GM19328 (cell line): ENCODE measurements around the gene RENBP.
"Not testable (repeated sequence)": the region's sequence is repeated elsewhere in the genome, so short reads cannot be mapped to it uniquely, and the experiment has no call there.

Experiments used
- ATAC-seq: cut with Tn5 transposase; IDR thresholded peaks from one replicate; pipeline ENCODE4 v1.9.1; 2021; ENCODE audit warnings: mild to moderate bottlenecking, moderate library complexity; ENCODE audit not compliant: unreplicated experiment

RENBP gene

GRCh38 chrX:153944140-153944799 is at the start of gene RENBP:
TSS of gene RENBP (minus strand) at chrX:153944643. CDS start at chrX:153944610, 33 bp downstream.
- no peak for ATAC-seq

GRCh38 chrX:153993978-153994377 is 49.5 kb upstream of the RENBP start:
- no peak for ATAC-seq

DNA sequence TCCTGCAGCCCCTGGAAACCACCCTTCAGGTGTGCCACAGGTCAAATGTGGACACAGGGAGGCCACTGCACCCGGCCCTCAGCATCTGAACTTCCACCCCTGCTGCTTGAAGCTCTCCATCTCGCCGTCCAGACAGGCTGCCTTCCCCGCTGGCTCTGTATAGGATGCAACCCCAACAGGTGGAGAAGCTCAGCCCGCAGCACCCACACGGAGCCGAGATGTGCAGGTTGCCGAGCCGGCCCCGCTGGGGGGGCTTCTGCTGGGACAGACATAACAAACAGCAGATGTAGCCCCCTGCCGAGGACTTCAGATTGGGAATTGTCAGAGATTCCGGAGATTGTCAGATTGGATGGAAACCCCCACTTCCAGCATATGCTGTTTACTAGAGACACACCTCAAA is 48.6 kb upstream of the RENBP start:
- ATAC-seq: no peak

GRCh38 chrX:153992180-153992579 is 47.7 kb upstream of the RENBP start:
- no peak for ATAC-seq

DNA sequence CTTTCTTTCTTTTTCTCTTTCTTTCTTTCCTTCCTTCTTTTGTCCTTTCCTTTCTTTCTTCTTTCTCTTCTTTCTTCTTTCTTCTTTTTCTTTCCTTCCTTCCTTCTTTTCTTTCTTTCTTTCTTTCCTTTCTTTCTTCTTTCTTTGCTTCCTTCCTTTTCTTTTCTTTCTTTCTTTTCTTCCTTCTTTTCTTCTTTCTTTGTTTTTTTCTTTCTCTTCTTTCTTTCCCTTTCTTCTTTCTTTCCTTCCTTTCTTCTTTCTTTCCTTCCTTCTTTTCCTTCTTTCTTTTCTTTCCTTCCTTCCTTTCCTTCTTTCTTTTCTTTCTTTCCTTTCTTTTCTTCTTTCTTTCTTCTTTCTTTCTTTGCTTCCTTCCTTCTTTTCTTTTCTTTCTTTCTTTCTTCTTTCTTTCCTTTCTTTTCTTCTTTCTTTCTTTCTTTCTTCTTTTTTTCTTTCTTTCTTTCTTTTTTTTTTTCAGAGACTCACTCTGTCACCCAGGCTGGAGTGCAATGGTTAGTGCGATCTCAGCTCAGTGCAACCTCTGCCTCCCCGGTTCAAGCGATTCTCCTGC is 46.7 kb upstream of the RENBP start:
- ATAC-seq: no peak

- ATAC-seq: no peak
These were observed 45.7 kb upstream of the RENBP start for GRCh38 chrX:153989973-153990655.

GRCh38 chrX:153988493-153988892 is 44.0 kb upstream of the RENBP start:
- no peak for ATAC-seq

DNA sequence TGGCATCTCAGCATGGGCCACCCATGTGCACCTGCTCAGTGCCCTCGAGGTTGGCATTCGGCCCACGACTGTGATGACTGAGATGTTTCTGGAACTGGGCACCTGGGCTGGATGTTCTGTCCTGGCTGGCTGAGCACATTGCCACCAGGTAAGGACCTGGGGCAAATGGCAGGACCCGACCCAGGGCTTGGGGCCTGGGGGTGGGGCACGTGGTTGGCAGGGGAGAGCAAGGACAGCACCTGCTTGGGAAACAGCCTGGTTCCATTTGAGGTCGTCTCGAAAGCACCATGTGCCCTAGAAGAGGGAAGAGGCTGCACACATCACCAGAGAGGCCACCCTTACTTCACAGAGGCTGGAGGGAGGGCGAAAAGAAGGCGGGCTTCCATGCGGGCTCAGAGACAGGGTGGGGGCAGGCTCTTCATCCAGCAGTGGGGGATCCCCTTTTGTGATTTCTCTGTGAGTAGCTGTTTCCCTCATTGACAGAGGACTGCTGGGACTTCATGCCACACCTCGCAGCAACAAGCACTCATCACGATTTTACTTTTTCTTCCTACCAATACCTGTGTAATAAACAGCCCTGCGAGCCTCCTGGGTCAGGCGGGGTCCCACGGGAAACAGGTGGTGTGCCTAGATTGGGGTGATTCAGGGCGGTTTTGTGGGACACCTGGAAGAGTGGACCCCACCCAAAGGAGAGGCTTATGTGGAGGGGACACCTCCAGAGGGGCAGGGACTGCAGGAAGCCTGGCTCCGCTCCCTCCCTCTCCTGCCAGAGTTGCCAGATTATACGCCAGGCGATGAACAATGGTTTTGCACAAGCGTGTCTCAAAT is 40.1 kb upstream of the RENBP start:
- ATAC-seq: no peak

DNA sequence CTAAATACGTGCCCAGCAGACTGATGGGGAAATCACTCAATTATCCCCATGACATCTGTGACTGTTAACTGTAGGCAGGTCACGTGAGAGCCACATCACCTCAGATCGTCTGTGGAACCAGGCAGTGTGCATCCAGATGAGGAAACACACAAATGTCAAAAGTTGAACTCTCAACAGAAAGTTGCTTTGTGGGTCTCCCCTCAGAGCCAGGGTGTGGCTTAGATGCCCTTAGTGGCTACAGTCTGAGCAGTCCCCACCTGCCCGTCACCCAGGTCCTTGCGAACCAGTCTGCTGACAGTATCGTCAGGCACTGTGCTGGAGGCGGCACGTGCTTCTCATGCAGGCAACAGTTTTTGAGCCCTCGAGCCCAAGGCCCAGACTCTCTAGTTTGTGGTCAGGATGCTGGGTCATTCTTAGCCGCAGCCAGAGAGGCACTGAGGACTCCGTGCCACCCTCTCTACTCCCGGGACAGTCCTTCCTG is 38.9 kb upstream of the RENBP start:
- no peak for ATAC-seq

DNA sequence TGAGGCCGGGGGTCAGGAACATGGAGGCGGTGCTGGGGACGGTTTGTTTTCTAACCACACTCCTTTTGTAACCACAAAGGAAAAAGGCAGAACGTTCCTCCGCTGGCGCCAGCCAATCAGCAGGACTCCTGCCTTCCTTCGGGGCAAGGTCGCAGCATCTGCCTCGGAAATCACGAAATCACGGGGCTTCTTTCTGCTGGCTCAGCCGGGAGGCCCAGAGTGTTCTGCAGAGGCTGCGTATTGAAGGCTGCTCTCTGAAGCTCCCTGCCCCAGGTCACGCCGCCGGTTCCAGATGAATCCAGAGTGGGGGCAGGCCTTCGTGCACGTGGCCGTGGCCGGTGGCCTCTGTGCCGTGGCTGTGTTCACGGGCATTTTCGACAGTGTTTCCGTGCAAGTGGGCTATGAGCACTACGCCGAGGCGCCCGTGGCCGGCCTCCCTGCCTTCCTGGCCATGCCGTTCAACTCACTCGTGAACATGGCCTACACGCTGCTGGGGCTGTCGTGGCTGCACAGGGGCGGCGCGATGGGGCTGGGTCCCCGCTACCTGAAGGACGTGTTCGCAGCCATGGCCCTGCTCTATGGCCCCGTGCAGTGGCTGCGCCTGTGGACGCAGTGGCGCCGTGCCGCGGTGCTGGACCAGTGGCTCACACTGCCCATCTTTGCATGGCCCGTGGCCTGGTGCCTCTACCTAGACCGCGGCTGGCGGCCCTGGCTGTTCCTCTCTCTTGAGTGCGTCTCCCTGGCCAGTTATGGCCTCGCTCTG is 37.5 kb upstream of the RENBP start:
- no peak for ATAC-seq

- no peak for ATAC-seq
These were observed 36.8 kb upstream of the RENBP start for GRCh38 chrX:153981231-153981630.

DNA sequence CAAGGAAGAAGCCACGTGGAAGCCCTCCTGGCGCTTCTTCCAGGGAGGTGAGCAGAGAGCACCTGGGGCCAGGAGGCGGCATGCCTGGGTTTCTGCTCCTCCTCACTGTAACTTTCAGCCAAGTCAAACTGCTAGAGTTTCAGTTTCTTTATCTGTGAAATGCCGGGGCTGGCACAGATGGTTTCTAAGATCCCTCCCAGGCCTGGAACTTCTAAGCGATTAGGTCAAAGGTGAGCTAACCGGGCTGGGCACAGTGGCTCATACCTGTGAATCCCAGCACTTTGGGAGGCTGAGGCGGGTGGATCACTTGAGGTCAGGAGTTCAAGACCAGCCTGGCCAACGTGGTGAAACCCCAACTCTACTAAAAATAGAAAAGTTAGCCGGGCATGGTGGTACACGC is 36.0 kb upstream of the RENBP start:
- ATAC-seq: not testable (repeated sequence)

GRCh38 chrX:153974726-153975286 is 30.4 kb upstream of the RENBP start:
- no peak for ATAC-seq

DNA sequence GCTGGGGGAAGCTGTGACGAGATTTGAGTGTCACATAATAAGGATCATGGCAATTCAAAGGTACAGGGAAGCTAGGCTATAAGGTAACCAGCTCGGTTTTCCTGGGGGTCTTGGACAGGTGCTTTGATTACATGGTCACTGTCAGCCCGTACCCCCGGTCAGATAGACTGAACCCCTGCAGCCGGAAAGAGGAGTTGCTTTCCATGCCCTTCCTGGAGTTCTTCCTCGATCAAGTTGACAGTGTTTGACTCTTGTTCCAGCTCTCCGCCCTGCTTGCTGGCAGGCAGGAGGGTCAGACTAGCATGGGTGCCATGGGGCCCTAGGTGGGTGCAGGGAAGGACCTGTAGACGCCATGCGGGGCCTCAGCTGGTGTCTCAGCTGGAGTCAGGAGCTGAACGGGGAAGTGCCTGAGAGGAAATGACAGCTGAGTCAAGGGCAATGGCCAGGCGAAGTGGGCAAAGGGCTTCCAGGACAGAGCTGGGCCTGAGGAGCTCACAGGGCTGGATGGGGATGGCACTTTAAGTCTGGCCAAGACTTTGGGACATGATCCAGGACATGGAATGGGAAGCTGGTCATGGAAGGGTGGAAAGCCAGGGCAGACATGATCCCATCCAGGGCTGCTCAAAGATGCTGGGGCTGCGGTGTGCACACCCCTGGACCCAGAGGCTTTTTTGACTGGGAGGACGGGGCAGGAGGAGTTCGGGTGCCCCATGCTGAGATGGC is 29.7 kb upstream of the RENBP start:
- no peak for ATAC-seq

DNA sequence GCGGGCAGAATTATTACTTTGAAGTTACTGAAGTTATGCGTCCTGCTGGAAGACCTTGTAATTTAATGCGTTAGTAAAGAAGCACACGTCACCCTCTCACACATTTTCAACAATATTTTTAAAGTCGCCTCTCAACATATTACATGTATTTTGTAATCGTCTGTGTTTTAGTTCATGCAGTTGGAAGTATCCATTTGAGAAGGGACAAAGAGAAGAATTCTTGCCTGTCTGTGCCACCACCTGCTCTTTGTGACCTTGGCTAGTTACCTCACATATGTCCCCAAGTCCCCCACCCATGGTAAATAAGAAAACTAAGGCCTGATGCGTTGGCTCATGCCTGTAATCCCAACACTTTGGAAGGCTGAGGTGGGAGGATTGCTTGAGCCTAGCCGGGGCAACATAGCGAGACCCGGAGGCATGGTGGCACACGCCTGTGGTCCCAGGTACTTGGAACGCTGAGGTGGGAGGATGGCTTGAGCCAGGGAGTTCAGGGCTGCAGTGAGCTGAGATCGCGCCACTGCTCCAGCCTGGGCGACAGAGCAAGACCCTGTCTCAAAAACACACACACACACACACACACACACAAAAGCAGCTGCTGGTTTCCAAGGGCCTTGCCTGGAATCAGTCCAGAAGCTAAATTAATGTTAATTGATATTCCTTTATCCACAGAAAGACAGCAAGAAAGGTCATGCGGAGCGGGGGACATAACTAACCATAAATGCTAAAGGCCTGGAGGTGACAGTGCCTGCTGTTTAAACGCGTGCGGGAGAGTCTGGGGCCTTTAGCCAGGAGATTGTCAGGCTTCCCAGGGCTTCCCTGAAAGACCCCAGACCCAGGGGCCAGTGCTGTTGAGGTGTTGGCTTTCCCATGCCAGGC is 28.9 kb upstream of the RENBP start:
- no peak for ATAC-seq

DNA sequence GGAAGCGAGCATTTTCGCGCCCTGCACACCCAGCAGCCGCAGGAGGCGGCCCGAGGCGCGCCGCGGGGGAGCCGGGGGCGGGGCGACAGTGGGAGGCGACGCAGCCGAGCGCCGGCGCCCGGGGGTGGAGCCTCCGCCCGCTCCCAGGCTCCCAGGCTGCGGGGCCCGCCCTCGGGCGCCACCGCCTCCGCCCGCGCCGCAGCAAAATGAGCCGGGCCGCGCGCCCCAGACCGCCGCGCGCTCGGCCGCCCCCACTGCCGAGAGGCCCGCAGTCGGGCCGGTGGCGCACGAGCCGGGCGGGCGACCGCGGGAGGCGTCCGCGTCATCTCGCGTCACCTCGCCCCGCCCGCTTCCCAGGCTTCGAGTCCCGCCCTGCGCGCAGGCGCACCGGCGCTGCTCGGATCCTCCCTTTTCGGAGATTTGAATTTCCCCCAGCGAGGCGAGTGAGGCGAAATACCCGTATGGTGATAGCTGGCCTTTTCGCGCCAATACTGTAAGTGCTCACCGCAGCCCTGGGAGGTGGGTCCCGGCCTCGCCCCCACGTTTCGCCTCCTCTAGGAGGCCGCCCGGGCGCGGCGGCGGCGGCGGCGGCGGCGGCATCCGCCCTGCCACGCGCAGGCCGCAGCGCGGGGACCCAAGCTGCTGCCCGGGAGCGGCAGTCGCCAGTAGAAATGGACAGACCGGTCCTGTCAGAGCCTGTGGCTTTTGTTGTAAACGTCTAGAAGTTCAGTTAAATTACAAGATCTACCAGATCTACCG is 28.1 kb upstream of the RENBP start, which contains the start of gene TMEM187:
TSS of gene TMEM187 (plus strand) at position 387 of the 759 bp plus-strand sequence. CDS start 9,309 bp downstream, outside the sequence.
- peak; percentile 41 for ATAC-seq

- ATAC-seq: peak; percentile 38
These were observed 27.3 kb upstream of the RENBP start, which contains the start of gene HCFC1 for GRCh38 chrX:153971450-153972367. TSS of gene HCFC1 (minus strand) at chrX:153971818. CDS start at chrX:153970840, 978 bp downstream.
